Nephron progenitor cell (in vitro differentiated cells): ENCODE measurements around the gene TOP1.

Experiments
- DNase-seq: peaks from one replicate; pipeline ENCODE4 v3.0.0; 2021
- H3K27ac Mint-ChIP-seq: 2 replicates; pipeline ENCODE4 v1.8.0; 2021; ENCODE audit warnings: mild to moderate bottlenecking, moderate library complexity, mixed read lengths
- H3K27me3 Mint-ChIP-seq: 2 replicates; pipeline ENCODE4 v1.8.0; 2021; ENCODE audit warnings: mild to moderate bottlenecking, low read depth, mixed read lengths; ENCODE audit not compliant: poor library complexity
- H3K36me3 Mint-ChIP-seq: 2 replicates; pipeline ENCODE4 v1.8.0; 2021; ENCODE audit warnings: low read depth, mixed read lengths
- H3K4me1 Mint-ChIP-seq: 2 replicates; pipeline ENCODE4 v1.8.0; 2021; ENCODE audit warnings: mixed read lengths
- H3K4me3 Mint-ChIP-seq: 2 replicates; pipeline ENCODE4 v1.8.0; 2021; ENCODE audit warnings: mild to moderate bottlenecking, moderate library complexity, mixed read lengths
- H3K9me3 Mint-ChIP-seq: 2 replicates; pipeline ENCODE4 v1.8.0; 2021; ENCODE audit warnings: mild to moderate bottlenecking, moderate library complexity, mixed read lengths
- TF ChIP-seq, protein P1 (sequence below): fragments of 200-600 bp; sonication (generic); IDR thresholded peaks from 2 replicates; pipeline ENCODE4 v1.5.0; 2021; ENCODE audit warnings: antibody characterized with exemption

Gene TOP1

DNA sequence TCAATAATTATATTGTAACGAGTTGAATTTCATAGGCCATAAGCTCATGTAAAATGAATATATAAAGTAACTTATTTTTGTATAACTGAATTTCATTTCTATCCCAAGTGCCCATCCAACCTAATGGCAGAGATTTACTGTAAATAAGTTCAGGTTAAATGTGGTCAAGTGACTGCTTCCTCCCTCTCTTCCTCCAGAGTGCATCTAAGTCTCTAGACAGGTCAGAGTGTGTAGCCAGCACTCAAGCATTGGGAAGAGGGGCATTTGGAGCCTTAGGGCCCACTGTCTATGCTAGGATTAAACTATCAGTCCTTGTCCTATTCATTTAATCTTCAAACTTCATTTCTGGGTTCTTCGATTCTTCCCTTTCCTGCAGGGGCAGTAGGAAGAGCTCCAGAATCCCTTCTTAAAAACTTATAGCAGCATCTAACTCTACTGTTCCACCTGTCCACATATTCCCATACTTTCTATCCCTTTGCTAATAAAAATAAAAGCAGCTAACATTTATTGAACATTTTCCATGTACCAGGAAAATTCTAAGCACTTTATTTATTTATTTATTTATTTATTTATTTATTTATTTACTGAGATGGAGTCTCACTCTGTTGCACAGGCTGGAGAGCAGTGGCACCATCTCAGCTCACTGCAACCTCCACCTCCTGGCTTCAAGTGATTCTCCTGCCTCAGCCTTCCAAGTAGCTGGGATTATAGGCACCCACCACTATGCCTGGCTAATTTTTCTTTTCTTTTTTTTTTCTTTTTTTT is 36.1 kb upstream of the TOP1 start:
- Mint-ChIP-seq H3K27ac (no peak overlapping the region), H3K9me3 (peaks cover 4% of the 10 kb centered on the region), H3K4me3 (no peak overlapping the region), H3K4me1 (peaks cover 36% of the 10 kb centered on the region), H3K36me3 (no peaks in the 10 kb centered on the region), H3K27me3 (peaks cover 4% of the 10 kb centered on the region)
- DNase-seq, result no peak
- TF ChIP-seq, protein P1, sequence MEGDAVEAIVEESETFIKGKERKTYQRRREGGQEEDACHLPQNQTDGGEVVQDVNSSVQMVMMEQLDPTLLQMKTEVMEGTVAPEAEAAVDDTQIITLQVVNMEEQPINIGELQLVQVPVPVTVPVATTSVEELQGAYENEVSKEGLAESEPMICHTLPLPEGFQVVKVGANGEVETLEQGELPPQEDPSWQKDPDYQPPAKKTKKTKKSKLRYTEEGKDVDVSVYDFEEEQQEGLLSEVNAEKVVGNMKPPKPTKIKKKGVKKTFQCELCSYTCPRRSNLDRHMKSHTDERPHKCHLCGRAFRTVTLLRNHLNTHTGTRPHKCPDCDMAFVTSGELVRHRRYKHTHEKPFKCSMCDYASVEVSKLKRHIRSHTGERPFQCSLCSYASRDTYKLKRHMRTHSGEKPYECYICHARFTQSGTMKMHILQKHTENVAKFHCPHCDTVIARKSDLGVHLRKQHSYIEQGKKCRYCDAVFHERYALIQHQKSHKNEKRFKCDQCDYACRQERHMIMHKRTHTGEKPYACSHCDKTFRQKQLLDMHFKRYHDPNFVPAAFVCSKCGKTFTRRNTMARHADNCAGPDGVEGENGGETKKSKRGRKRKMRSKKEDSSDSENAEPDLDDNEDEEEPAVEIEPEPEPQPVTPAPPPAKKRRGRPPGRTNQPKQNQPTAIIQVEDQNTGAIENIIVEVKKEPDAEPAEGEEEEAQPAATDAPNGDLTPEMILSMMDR, result no peak

DNA sequence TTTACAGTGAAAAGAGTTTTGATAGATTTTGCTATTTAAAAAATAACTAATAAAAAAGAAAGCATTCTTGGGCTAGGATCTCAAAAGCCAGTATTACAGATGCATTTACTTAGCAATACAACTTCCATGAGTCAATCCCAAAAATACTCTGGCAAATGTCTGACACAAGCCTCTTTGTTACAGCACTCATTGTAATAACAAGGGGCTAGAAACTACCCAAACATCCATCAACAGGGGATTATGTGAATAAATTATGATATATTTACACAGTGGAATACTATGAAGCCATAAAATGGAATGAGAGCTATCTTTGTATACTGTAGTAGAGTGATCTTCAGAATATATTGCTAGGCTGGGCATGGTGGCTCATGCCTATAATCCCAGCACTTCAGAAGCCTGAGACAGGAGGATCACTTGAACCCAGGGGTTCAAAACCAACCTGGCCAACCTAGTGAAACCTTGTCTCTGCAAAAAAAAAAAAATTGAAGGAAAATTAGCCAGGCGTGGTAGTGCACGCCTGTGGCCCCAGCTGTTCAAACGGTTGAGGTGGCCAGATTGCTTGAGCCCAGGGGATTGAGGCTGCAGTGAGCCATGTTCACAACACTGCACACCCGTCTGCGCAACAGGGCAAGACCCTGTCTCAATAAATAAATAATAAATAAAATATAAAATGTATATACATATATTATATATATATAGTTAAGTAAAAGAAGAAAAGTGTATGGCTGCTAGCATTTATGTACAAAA is 34.7 kb upstream of the TOP1 start:
- H3K9me3 Mint-ChIP-seq, result peaks cover 4% of the 10 kb centered on the region
- TF ChIP-seq, protein P1, result no peak
- H3K4me1 Mint-ChIP-seq, result peaks cover 36% of the 10 kb centered on the region
- H3K4me3 Mint-ChIP-seq, result no peak overlapping the region
- H3K36me3 Mint-ChIP-seq, result no peaks in the 10 kb centered on the region
- DNase-seq, result no peak
- H3K27ac Mint-ChIP-seq, result no peak overlapping the region
- peaks cover 3% of the 10 kb centered on the region for H3K27me3 Mint-ChIP-seq

DNA sequence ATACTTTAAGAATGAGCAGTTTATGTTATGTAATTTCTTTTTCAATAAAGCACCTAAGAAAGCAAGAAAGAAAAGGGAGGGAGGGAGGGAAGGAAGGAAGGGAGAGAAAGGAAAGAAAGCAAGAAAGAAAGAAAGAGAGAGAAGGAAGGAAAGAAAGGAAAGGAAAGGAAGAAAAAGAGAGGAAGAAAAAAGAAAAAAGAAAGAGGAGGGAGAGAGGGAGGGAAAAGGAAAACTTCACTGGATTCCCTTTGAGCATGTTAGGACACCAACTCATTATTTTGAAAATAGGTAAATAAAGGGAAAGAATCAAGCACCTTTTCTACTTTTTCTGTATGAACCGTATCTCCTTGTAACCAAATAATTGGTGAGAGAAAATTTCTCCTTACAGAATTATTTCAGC is 32.3 kb upstream of the TOP1 start:
- TF ChIP-seq, protein P1, result no peak
- Mint-ChIP-seq H3K27me3 (no peaks in the 10 kb centered on the region), H3K27ac (no peak overlapping the region), H3K4me3 (no peak overlapping the region), H3K4me1 (peaks cover 21% of the 10 kb centered on the region), H3K36me3 (no peaks in the 10 kb centered on the region), H3K9me3 (peaks cover 4% of the 10 kb centered on the region)
- no peak for DNase-seq

DNA sequence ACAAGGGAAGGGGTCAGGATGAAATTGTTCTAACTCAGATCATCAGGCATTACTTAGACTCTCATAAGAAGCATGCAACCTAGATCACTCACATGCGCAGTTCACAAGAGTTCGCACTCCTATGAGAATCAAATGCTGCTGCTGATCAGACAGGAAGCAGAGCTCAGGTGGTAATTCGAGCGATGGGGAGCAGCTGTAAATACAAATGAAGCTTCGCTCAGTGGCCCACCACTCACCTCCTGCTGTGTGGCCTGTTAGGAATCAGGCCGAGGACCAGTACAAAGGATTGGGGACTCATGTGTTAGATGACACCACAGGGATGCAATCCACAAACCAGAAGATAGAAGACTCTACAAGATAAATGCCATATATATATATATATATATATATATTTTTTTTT is 31.5 kb upstream of the TOP1 start:
- peaks cover 4% of the 10 kb centered on the region for H3K9me3 Mint-ChIP-seq
- H3K27me3 Mint-ChIP-seq, result no peaks in the 10 kb centered on the region
- no peak for DNase-seq
- H3K36me3 Mint-ChIP-seq, result no peaks in the 10 kb centered on the region
- H3K27ac Mint-ChIP-seq, result no peak overlapping the region
- H3K4me1 Mint-ChIP-seq, result peaks cover 14% of the 10 kb centered on the region
- TF ChIP-seq, protein P1, result no peak
- no peak overlapping the region for H3K4me3 Mint-ChIP-seq

DNA sequence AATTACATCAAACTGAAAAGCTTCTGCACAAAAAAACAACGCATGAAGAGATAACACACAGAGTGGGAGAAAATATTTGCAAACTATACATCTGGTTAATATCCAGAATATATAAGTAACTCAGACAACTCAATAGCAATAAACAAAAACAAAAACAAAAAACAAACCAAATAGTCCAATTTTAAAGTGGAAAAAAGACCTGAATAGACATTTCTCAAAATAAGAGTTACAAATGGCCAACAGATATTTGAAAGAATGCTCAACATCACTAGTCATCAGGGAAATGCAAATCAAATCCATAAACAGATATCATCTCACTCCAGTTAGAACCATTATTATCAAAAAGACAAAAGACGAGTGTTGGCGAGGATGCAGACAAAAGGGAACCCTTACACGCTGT is 28.8 kb upstream of the TOP1 start:
- Mint-ChIP-seq H3K4me3 (no peak overlapping the region), H3K27me3 (no peaks in the 10 kb centered on the region), H3K4me1 (peaks cover 19% of the 10 kb centered on the region), H3K36me3 (no peaks in the 10 kb centered on the region), H3K9me3 (peaks cover 4% of the 10 kb centered on the region), H3K27ac (no peak overlapping the region)
- no peak for DNase-seq
- TF ChIP-seq, protein P1, result no peak

DNA sequence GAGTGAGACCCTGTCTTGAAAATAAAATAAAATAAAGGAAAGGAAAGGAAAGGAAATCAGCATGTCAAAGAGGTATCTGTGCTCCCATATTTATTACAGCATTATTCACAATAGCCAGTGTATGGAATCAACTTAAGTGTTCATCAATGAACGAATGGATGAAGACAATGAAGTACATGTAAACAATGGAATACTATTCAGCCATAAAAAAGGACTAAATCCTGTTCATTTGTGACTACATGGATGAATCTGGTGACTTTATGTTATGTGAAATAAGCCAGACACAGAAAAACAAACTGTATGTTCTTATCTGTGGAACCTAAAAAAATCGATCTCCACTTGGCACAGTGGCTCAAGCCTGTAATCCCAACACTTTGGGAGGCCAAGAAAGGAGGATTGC is 28.0 kb upstream of the TOP1 start:
- H3K27ac Mint-ChIP-seq, result no peak overlapping the region
- peaks cover 8% of the 10 kb centered on the region for H3K9me3 Mint-ChIP-seq
- peaks cover 26% of the 10 kb centered on the region for H3K4me1 Mint-ChIP-seq
- no peak for DNase-seq
- H3K27me3 Mint-ChIP-seq, result no peaks in the 10 kb centered on the region
- H3K4me3 Mint-ChIP-seq, result no peak overlapping the region
- no peaks in the 10 kb centered on the region for H3K36me3 Mint-ChIP-seq
- TF ChIP-seq, protein P1, result no peak
